Lower leg skin (tissue), 3 donors: ENCODE data around the gene LRP1B.

Experiments used
- POLR2A ChIP-seq, 2 donors: fragments of 450-650 bp; IDR thresholded peaks; one replicate each; pipeline ENCODE4 v1.6.1; 2016 to 2017; ENCODE audit warnings: antibody characterized with exemption in 2 of 2, mild to moderate bottlenecking in 1 of 2, moderate library complexity in 1 of 2
- TF ChIP-seq, protein P1 (sequence below), 3 donors: fragments of 450-650 bp; IDR thresholded peaks; one replicate each; pipeline ENCODE4 v1.5.1; 2016; ENCODE audit warnings: antibody characterized with exemption in 3 of 3, mild to moderate bottlenecking in 3 of 3, moderate library complexity in 2 of 3

- TF ChIP-seq, protein P1, sequence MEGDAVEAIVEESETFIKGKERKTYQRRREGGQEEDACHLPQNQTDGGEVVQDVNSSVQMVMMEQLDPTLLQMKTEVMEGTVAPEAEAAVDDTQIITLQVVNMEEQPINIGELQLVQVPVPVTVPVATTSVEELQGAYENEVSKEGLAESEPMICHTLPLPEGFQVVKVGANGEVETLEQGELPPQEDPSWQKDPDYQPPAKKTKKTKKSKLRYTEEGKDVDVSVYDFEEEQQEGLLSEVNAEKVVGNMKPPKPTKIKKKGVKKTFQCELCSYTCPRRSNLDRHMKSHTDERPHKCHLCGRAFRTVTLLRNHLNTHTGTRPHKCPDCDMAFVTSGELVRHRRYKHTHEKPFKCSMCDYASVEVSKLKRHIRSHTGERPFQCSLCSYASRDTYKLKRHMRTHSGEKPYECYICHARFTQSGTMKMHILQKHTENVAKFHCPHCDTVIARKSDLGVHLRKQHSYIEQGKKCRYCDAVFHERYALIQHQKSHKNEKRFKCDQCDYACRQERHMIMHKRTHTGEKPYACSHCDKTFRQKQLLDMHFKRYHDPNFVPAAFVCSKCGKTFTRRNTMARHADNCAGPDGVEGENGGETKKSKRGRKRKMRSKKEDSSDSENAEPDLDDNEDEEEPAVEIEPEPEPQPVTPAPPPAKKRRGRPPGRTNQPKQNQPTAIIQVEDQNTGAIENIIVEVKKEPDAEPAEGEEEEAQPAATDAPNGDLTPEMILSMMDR (IDR thresholded peaks at IDR 0.05): no peak
- TF ChIP-seq POLR2A (IDR thresholded peaks at IDR 0.05): no peak
These were observed 266.9 kb downstream of the LRP1B start for GRCh38 chr2:141863964-141864363.
